Coronary artery (tissue), 2 donors: ENCODE results near the gene PLEKHG4B.
"Not testable (repeated sequence)": the region's sequence is repeated elsewhere in the genome, so short reads cannot be mapped to it uniquely, and the experiment has no call there.

Experiments used
- DNase-seq: peaks from one replicate; pipeline ENCODE4 v3.0.0-alpha.2; 2017; ENCODE audit warnings: low spot score
- H3K27ac ChIP-seq, 2 donors: fragments of 200-600 bp; sonication (generic); one replicate each; pipeline ENCODE4 v1.5.1; 2016 to 2019
- H3K4me3 ChIP-seq: fragments of 200-600 bp; sonication (generic); 2 replicates; pipeline ENCODE4 v1.5.1; 2016; ENCODE audit warnings: mild to moderate bottlenecking, moderate library complexity
- TF ChIP-seq, protein P1 (sequence below): fragments of 200-600 bp; sonication (generic); IDR thresholded peaks from one replicate; pipeline ENCODE4 v1.5.1; 2019; ENCODE audit warnings: antibody characterized with exemption

Gene PLEKHG4B

GRCh38 chr5:93221-93980 lies 1.4 kb downstream of the PLEKHG4B start:
- TF ChIP-seq, protein P1, sequence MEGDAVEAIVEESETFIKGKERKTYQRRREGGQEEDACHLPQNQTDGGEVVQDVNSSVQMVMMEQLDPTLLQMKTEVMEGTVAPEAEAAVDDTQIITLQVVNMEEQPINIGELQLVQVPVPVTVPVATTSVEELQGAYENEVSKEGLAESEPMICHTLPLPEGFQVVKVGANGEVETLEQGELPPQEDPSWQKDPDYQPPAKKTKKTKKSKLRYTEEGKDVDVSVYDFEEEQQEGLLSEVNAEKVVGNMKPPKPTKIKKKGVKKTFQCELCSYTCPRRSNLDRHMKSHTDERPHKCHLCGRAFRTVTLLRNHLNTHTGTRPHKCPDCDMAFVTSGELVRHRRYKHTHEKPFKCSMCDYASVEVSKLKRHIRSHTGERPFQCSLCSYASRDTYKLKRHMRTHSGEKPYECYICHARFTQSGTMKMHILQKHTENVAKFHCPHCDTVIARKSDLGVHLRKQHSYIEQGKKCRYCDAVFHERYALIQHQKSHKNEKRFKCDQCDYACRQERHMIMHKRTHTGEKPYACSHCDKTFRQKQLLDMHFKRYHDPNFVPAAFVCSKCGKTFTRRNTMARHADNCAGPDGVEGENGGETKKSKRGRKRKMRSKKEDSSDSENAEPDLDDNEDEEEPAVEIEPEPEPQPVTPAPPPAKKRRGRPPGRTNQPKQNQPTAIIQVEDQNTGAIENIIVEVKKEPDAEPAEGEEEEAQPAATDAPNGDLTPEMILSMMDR, result no peak

GRCh38 chr5:94113-94892 lies 2.3 kb downstream of the PLEKHG4B start:
- Histone ChIP-seq H3K4me3 (no peak overlapping the region), H3K27ac (no peak overlapping the region)
- no peak for DNase-seq
- TF ChIP-seq, protein P1, result no peak

More at GRCh38 chr5:93221-93980, 1.4 kb downstream of the PLEKHG4B start:
- no peak overlapping the region for H3K4me3 ChIP-seq
- DNase-seq, result no peak
- no peak overlapping the region for H3K27ac ChIP-seq

DNA sequence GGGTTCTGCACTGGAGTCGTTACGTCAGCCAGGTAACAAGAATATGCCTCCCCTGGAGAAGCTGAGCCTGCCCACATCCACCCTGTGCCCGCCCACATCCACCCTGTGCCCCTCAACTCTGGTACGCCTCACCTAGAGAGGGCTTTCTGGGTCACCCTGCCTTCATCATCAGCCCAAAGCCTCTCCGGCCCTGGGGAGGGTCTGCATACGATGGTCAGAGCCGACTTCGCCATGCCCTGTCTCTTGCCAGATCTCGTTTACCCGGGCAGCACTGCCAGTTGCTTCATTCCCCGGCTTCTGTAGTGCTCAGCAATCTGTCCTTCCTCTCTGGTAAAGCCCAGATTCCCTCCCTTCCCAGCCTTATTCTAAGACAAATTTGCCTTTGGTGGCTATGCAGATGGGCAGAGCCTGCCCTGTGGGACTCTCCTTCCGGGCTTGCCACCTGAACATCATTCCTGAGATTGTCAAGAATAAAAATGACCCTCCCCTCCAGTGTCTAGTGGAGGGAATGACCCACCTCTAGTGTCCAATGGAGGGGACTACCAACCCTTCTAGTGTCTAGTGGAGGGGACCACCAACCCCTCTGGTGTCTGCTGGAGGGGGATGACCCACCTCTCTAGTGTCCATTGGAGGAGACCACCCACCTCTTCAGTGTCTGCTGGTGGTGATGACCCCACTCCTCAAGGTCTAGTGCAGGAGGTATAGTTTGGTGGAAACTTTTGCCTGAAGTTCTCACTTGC lies 3.4 kb downstream of the PLEKHG4B start:
- TF ChIP-seq, protein P1, result no peak
- Histone ChIP-seq H3K4me3 (no peak overlapping the region), H3K27ac (no peak overlapping the region)
- peak; percentile 14 for DNase-seq

DNA sequence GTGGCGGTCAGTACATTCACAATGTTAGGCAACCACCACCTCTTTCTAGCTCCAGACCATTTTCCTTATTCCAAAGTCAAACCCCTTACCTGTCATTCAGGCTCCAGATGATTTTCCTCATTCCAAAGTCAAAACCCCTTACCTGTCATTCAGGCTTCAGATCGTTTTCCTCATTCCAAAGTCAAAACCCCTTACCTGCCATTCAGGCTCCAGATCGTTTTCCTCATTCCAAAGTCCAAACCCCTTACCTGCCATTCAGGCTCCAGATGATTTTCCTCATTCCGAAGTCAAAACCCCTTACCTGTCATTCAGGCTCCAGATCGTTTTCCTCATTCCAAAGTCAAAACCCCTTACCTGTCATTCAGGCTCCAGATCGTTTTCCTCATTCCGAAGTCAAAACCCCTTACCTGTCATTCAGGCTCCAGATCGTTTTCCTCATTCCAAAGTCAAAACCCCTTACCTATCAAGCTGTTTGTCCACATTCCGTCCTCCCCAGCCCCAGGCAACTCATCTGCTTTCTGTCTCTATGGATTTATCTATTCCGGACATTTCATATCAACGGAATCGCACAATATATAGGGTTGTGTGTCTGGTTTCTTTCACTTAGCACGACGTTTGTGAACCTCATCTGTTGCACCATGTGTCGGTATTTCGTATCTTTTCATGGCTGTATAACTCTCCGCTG lies 5.2 kb downstream of the PLEKHG4B start:
- no peak for DNase-seq
- no peak overlapping the region for H3K27ac ChIP-seq
- TF ChIP-seq, protein P1, result no peak
- no peak overlapping the region for H3K4me3 ChIP-seq

DNA sequence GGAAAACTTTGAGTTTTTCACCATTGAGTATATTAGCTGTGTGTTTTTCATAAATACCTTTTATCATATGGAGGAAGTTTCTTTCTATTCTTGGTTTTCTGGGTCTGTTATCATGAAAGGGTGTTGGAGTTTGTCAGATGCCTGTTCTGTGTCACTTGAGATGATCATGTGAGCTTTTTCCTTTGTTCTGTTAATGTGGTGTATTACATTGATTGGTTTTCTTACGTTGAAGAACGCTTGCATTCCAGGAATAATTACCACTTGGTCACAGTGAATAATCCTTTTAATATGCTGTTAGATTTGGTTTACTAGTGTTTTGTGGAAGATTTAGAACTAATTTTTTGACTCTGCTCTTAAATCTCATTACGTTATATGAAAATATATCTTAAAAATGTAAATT lies 7.8 kb downstream of the PLEKHG4B start:
- TF ChIP-seq, protein P1, result no peak

GRCh38 chr5:102411-103043 lies 10.6 kb downstream of the PLEKHG4B start:
- Histone ChIP-seq H3K27ac (no peak overlapping the region), H3K4me3 (no peak overlapping the region)
- TF ChIP-seq, protein P1, result no peak
- no peak for DNase-seq

More for the DNA sequence above, 7.8 kb downstream of the PLEKHG4B start:
- Histone ChIP-seq H3K27ac (no peak overlapping the region), H3K4me3 (no peak overlapping the region)
- DNase-seq, result no peak

DNA sequence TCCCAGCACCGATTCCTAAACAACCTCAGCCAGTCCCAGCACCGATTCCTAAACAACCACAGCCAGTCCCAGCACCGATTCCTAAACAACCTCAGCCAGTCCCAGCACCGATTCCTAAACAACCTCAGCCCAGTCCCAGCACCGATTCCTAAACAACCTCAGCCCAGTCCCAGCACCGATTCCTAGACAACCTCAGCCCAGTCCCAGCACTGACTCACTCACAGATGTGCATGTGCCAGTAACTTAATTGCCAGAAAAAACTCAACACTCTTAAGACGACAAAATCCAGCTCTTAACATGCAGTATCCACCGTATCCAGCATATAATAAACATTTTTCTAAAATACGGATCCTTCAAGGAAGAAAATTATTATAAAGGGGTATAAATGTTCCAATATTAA lies 12.1 kb downstream of the PLEKHG4B start:
- H3K4me3 ChIP-seq, H3K27ac ChIP-seq, DNase-seq: not testable (repeated sequence)
